Measurements from ENCODE around the gene GYS1.

GRCh38 chr19:48968813-48969218, 24.3 kb downstream of the GYS1 start:
- TF ChIP-seq CTCF (IDR thresholded peaks at IDR 0.05; ENCODE audit: low read length) (no peak), EZH2 (IDR thresholded peaks at IDR 0.05; ENCODE audit: borderline replicate concordance, low read length) (no peak)
